HL-60/S4 treated with retinoic acid at 250 ng/mL for 4 days and 3 days (cell line): ENCODE measurements around the gene TULP1.

ENCODE experiments used
- in situ Hi-C: fragments of 300-500 bp; cut with MboI; formaldehyde crosslinking; loops from 2 replicates; pipeline ENCODE4 v1.7.0; 2022; ENCODE audit warnings: low sequenced_read_pairs

The TULP1 gene

DNA sequence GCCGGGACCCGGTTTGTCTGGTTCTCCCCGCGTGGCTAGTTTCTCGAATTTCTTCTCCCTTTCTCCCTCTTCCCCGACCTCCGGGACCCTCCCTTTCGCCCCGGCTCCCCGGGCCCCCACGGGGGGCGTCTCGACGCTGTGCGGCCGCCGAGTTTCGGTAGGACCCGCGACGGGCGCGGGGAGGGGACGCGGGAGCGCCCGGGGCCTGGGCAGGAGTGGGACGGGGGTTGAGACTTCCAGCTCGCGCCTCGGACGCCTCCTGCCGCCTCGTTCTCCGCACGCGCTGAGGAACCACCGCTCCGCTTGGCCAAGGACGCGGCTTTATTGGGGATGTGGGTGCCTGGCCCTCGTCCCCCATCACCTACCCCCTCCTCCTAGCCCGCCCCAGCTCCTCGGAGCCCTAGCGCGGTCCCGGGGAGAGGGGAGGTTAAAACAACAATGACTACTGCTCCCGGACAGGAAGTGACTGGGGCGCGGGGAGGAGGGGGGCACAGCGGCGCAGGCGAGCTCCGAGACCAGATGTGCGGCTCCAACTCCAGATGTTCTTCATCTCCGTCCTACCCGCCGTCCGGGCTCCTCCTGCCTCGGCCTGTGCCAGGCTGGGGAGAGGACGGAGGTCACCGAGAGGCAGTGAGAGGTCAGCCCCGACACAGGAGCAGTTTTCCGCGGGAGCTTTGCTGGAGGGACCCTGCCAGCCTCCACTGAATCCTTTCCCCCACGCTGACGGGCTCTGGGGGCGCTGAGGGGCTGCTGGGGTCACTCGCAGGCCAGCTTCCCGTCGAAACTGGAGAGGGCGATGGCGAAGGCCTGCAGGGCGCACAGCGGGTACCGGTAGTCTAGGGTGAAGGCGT lies 14.9 kb downstream of the TULP1 start:
- in situ Hi-C loops: no loop called here

DNA sequence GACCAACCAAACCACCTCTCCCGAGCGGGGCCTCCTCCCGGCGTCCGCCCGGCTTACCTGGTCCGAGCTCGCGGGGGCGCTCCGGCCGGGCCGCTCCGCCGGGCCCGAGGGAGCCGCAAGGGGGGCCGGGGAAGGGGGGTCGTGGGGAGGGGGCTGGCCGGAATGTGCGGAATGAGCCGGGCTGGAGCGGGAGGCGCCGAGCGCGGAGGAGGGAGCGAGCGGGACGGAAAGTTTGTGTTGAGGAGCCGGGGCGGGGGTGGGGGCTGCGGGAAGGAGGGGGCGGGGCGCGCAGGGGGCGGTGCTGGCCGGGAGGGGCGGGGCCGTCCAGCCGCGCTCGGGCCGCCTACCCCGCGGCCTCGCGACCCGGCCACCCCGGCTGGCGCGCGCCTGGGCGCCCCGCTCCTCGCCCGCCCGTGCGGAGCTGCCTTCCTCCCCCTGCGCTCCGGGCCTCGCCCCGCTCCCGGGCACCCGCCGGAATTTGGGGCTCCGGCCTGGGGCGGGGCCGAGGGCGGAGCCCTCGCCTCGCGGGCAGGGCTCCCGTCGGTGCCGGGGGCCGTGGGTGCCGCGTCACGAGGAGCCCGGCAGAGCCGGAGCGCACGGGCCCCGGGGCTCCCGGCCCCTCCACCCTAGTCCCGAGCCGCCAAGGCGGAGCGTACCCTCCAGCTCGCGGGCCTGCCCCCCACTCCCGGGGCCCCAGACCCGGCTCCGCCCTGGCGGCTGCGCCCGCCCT lies 15.7 kb downstream of the TULP1 start, which contains the start of gene TEAD3:
Gene TEAD3 (minus strand): TSS at position 239 of the 730 bp plus-strand sequence.
- in situ Hi-C loops: no loop called here

DNA sequence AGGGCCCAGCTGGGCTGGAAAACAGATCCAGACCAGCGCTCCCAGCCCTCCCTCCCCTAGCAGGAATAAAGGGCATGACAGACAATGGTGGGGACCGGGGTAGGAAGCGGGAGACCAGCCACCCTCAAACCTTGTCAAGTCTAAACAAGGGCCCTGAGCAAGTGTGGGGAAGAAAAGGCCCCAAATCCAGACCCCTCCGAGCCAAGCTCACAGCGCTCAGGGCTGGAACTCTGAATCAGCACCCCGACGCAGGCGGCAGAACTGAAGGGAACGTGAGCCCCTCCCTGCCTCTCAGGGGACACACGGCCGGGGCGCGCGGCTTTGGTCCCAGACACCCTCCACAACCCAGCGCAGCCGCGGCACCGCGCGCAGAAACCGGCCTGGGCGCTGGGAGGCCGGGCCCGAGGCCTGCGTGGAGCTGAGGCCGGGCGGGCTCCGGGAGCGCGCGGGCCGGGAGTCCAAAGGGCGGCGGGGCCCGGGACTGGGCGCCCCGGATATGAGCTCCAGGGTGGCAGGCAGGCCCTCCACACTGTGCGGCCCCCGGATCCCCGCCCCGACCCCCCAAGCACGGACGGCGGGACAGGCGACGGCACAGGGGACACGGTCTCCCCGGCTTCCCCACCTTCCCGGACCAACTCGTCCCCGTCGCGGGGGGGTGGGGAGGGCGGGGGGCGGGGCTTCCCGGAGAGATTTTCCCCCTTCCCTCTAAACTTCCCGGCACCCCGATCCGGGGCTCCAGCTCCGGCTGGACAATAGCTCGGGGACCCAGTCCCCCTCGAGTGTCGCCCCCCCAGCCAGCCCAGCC lies 16.5 kb downstream of the TULP1 start:
- in situ Hi-C loops: no loop called here

DNA sequence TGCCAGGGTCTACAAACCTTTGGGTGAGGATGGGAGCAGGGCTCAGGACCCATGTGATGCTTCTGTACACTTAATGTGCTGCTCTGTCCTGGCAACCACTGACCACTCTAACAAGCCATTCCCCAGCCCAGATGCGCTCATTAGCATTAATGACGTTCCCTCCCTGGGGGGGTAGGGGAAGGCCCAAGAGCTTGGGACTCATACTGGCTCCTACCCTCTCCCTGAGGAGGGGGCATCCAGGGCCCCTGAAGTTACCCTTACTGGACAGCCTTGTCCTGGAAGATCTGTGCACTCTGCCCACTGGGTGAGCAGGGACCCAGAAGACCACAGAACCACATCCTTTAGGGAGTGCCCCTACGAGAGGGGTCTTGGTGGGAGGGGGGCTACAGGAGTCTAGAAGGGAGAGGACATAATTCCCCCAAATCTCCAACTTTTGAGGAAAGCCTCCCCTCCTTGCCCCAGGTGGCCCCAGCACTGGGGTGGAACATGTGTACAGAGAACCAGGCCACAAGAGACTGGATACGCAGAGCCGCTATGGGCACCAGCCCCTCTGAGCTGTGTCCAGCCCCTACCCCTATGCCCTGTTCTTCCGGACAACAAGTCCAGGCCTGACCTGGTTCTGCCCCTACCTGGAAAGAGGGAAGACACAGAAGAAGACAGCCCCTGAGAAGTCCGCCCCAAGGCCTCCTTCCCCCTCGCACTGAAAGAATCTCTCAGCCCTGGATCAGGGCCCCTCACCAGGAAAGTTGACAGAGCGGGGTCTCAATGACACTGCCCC lies 17.2 kb downstream of the TULP1 start:
- in situ Hi-C loops: no loop called here

DNA sequence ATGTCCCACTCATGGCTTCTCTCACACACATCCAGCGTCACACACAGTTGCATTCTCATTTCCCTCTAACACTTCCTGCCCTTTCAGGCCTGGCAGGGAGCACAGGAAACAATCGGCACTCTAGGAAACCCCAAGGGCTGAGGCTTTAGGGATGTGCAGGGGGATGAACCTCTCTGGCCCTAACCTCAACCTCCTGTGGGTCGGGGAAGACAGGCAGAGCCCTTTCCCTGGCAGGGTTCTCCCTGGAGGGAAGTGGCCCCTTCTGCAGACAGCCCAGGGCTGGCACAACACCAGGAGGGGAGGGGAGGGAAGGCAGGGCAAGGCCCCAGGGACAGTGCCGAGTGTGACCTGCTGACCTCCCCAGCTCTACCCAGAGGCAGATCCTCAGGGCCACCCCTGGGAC lies 18.5 kb downstream of the TULP1 start:
- in situ Hi-C loops: no loop called here

DNA sequence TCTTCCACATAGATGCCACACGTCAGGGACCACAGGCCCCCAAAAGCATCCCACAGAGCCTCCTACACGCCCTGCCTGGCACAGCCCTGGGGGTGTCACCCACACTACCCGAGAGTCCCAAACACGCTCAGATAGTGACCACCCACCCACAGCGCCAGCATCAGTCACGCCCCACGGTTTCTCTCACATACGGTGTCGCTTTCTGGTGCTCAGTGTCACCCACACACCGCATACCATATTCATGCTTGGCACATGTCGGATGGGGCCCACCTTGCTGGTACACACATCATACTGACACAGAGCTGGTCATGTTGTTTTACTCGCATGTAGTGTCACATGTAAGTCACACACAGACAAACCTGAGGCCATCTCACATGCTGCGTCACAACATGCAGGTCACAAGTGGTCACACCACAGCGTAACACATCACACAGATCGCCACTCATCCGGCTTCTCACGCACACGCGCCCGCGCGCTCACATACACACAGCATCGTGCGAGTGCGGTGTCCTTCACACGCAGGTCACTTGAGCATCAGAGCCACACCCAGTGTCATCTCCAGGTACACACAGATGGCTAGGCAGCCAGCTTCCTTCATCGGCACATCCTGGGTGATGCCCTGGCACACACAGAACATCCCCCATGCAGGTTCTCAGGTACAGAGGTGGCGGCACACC lies 19.3 kb downstream of the TULP1 start:
- in situ Hi-C loops: no loop called here

DNA sequence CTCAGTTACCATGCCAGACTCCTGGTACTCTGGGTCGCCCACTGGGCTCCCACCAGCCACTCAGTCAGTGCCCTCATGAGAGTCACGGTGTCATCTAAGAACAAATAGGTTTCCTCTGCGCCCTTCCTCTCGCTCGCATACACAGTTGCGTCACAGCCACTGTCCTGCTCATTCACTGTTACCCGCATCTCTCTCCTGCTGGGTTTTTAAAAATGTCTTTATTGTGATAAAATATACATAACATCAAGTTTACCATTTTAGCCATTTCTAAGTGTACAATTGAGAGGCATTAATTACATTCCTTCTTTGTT lies 19.8 kb downstream of the TULP1 start:
- in situ Hi-C loops: no loop called here

DNA sequence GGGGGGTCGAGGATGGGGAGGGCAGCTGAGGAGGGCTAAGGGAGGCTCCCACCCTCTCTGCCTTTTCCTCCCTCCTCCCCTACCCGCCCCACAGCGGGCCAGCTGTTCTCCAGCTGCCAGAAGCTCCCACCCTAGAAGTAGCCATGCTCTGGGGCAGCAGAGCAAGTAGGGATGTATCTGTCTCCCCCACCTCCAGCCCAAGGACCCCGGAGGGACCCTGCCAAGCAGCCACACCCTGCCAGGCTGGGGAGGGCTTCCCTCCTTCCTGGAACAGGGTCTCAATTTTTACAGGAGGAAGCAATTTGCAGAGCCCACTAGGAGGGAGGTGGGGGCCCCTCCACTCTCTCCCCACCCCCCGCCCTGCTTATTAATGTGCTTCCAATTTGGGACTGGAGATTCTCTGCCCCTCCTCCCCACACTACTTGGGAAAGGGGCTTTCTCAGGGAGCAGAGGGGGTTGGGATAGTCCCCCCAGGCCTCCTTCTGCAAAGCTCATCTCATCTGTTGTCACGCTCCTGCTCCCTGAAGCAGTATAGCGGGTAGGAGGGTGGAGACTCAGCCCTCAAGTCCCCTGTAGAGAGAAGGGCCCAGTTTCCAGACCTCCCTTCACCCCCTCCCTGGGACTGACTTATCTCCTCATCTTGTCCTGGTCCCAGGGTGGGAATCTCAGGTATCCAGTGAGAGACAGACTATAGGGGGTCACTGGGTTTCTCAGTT lies 20.3 kb downstream of the TULP1 start:
- in situ Hi-C loops: no loop called here

DNA sequence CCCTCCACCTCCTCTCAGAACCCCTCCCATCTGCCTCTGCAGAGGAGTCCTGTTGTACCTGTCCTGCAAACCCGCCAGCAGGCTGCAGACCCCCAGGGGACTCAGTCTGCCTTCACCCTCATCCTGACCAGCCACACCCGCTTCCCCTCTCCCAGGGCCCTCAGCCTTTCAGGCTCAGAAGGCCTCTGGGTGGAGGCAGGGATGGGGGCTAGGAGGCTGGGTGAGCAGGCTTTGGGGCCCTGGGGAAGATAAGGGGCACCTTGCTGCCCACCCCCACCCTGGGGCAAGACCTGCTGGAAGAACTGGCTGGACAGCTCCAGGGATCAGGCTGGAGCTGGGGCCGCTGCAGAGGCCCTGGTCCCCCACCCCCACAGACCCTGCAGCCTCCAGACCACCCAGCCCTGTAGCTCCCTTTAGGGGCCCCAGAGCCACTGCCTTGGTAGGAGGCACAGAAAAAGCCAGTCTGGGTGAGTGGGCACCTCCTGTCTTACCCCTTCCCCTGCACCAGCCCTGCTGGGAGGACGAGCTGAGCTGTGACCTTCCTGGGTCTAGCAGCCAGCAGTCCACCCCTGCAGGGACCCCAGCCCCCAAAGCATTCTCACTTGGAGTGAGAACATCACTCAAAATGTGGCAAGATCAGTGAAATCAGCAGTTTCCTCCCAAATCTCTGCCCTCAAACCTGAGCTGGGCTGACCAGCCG lies 21.0 kb downstream of the TULP1 start:
- in situ Hi-C loops: no loop called here

DNA sequence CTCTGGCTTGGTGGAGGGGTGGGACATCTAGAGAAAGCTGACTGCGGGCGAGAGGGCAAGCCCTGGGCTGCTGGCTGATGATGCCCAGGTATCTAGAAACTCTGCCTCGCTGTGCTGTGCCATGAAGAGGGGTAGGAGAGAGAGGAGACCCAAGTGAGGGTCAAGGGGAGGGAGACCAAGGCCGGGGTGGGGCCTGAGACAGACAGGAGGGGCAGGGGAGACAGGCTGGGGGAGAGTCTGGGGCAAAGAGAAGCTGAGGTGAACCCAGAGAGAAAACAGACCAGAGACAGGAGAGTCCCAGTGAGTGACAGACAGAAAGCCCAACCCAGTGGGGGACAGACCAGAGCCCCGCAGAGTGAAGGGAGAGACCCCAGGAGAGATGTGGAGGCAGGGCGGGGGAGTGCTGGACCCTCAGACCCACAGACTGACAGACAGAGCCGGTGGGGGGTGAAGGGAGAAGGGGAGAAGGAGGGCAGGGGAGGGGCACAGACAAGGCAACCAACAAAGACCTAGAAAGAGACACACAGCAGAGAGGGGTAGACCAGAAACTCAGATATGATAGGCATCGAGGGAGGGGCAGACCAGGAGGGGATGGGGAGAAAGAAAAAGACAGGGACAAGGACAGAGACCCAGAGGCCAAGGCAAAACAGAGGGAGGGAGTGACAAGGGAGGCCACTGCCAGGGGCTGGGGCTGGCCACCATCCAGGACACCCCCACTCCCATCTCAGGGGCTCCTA lies 21.7 kb downstream of the TULP1 start:
- in situ Hi-C loops: no loop called here

DNA sequence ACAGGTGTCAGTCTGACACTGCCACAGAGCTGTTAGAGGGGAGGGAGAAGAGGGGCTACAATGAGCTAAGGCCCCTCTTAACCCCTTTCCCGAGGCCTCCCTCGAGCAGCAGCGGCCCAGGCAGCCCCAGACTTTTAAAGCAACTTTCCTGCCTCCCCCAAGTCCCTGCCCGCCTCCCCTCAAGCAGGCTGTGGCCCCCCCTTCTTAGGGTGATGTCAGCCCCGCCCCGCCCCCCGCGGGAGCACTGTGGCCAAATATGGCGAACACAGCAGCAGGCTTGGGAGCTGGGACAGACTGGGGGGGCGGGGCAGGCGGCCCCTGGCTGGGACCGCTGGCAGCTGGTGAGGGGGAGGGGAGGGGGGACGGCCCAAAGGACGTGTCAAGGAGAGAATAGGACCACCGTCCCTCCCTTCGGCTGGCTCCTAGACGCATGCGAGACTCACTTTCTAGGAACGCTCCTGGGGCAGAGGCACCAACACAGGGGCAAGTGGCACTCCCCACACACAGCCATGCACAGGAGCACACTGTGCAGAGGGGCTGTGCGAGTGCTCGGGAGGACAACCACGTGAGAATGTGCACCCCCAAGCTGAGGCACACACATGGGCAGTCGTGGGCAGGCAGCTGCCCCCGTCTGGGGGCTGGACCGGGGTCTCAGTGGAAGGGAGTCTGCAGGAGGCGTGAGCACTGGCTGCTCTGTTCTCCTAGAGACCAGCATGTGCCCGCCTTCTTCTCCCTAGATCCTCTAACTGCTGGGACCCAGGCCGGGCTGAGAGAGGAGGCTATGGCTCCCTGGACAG lies 22.5 kb downstream of the TULP1 start:
- in situ Hi-C loops: no loop called here

DNA sequence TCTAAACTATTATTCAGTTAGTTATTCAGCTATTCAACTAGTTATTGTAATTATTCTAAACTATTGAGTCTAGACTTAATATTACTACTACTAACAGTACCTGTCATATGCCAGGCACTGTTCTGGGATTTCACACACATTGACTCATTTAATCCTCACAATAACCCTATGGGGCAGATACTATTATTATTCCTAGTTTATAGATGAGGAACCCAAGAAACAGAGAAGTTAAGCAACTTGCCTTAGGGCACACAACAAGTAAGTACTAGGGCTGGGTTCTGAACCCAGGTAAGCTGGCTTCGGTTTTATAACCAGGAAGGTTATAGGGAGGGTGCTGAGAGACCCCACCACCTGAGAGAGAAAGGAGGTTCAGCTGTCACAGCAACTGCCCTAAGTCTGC lies 23.6 kb downstream of the TULP1 start:
- in situ Hi-C loops: no loop called here

DNA sequence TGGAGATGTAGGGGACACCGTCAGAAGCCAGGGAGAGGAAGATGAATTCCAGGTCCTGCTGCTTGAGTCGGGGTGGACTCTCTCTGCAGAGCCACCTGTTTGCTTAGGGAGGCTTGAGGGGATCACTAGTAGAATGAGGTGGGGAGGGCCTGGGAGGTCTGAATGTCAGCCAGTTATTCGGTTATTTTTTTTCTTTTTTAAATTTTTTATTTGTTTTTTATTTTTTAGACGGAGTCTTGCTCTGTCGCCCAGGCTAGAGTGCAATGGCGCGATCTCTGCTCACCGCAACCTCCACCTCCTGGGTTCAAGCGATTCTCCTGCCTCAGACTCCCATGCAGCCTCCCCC lies 24.2 kb downstream of the TULP1 start:
- in situ Hi-C loops: no loop called here

DNA sequence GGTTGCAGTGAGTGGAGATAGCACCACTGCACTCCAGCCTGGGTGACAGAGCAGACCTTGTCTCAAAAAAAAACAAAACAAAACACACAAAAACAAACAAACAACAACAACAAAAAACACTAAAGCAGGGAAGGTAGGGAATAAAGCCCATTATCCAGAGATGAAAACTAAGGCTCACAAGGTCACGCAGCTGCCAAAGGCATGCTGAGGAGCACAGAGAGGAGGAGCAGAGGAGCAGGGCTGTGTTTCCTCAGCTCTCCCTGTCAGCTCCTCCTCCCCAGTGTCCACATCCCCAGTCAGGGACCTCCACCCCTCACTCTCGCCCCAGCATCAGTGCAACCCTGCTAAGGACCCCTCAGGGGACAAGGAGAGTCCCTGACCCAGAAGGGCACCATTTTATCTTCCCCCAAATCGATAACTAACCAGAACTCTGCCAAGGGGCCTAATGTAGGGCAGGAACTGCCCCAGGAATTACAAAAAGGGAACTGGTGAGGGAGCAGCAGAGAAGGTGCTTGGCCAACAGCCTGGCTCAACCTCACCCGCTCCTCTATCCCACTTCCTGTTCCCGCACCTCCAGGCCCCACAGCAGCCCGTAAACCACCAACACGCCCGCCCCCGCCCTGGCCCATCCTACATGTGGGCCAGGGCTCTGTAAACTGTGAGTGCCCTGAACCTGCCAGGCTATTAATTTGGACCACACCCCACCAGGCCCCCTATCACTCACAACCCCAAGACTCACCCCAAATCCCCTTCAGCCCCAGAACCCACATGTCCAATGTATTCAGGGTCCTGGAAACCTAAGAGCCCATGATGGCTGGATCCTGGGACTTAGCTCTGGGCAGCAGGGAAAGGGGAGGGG lies 24.8 kb downstream of the TULP1 start:
- in situ Hi-C loops: no loop called here

DNA sequence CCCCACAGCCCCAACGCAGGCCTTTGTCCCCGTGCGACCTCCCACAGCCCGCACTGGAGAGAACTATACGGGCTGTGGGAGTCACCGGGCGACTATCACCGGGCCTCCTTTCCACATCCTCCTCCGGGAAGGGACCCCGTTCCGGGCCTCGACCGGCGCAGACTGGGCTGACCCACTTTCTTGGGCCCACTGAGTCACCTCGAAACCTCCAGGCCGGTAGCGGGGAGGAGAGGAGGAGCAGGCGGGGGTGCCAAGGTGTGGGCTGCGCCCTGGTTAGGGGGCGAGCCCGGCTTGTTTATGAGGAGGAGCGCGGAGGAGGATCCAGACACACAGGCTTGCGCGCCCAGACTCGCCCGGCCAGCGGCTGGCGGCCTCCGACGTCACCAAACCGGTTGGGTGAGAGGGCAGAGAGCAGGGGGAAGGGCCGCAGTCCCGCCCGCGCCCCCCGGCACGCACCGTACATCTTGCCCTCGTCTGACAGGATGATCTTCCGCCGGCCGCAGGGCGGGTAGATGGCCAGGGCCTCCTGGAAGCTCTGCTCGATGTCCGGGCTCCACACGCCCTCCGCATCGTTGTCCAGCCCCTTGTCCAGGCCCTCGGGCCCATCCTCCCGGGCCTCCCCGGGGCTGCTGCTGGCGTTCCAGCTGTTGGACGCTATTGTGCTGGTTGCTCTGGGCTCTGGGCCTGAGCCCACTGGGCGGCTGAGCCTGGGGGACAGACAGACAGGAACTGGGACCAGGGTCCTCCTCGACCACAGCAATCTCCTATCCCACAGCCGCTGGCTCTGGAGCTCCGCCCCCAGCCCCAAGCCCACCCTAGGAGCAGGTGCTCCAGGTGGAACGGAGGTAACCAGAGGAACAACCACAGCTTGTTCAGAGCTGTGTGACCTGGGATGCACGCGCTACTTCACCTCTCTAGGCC lies 26.4 kb downstream of the TULP1 start:
- in situ Hi-C loops: no loop called here

DNA sequence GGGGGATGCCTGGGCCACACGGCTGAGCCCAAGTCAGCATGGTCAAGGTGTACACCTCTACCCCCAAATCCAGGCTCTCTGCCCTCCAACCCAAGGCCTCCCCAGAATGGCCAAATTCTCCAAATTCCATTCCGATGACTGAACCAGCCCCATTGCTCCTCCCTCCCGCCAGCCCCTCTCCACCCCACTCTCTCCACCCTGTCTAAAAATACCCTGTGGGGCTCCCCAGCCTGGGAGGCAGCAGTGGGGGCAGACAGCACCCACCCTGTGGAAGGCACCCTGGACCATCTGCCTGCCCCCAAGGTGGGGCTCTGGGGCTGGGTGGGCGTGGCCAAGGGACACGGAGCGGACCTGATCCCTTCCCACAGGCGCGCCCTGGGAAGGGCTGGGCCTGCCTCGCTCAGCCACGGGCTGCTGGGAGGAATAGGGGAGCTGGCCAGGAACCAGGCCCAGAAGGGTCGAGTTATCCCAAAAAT lies 27.3 kb downstream of the TULP1 start:
- in situ Hi-C loops: no loop called here
